Measurements from ENCODE around the gene MGAT4C. TPM values are rescaled to one million over a fixed set of nuclear protein-coding genes. Genes with fewer than 3 reads are reported as not detected.
"Not testable (repeated sequence)": the region's sequence is repeated elsewhere in the genome, so short reads cannot be mapped to it uniquely, and the experiment has no call there.

MGAT4C gene
- total RNA-seq (10 to 100 TPM in 1 of 10 donors, 1 to 10 TPM in 9; 1.6 to 12.2 (median 4.2) TPM), polyA plus RNA-seq (1 to 10 TPM in 1 of 2 donors, under 1 TPM in 1; 0.20 to 1.9 TPM)
- long read RNA-seq, donor 1, full-length matches to known transcripts: 1 of 2 reads
- long read RNA-seq, donor 1, partial matches to known transcripts: 1 of 2 reads
- long read RNA-seq, donor 1, other reads (novel, unspliced or antisense): 0 of 2 reads
- long read RNA-seq, donor 2, full-length matches to known transcripts: 2 of 3 reads
- long read RNA-seq, donor 2, partial matches to known transcripts: 0 of 3 reads
- long read RNA-seq, donor 2, other reads (novel, unspliced or antisense): 1 of 3 reads
- long read RNA-seq, donor 3, full-length matches to known transcripts: 2 of 6 reads
- long read RNA-seq, donor 3, partial matches to known transcripts: 0 of 6 reads
- long read RNA-seq, donor 3, other reads (novel, unspliced or antisense): 4 of 6 reads

- intact Hi-C loops (cut with DNase I): no loop called here
- peak in 6 of 8 donors; percentile 34 to 79 (median 64) for ATAC-seq
- no peaks in the 10 kb centered on the region for H3K27me3 ChIP-seq
- no peak for TF ChIP-seq CTCF (IDR thresholded peaks at IDR 0.05)
- no peaks in the 10 kb centered on the region for H3K36me3 ChIP-seq
- H3K4me1 ChIP-seq: peaks cover 0 to 3% (median 0%) of the 10 kb centered on the region in 9 donors
- DNase-seq: no peak
- WGBS, 2 donors: 18% methylated on average over 3 of the region's 3 CpGs
- H3K27ac ChIP-seq: peak within 1 kb of the TSS in 3 of 10 donors; percentile 19 to 67 (median 50)
- no peaks in the 10 kb centered on the region for H3K9me3 ChIP-seq
- peak within 1 kb of the TSS in 9 of 10 donors; percentile 2 to 45 (median 29) for H3K4me3 ChIP-seq
These were observed at the start of gene MGAT4C for GRCh38 chr12:86256163-86256562. MGAT4C (minus strand) TSS chr12:86256391.

GRCh38 chr12:86296396-86296795, 40.2 kb upstream of the MGAT4C start:
- WGBS, 2 donors: 94 to 98% methylated on average over 28 to 30 of the region's 31 CpGs
- H3K4me1 ChIP-seq; H3K4me3 ChIP-seq; intact Hi-C loops (cut with DNase I); H3K9me3 ChIP-seq; H3K27me3 ChIP-seq; H3K27ac ChIP-seq; H3K36me3 ChIP-seq; ATAC-seq; DNase-seq: not testable (repeated sequence)

- intact Hi-C loops (cut with DNase I): no loop called here
- H3K9me3 ChIP-seq: peaks cover 0 to 8% (median 0%) of the 10 kb centered on the region in 11 donors
- DNase-seq (no peak), ATAC-seq (no peak)
- H3K4me1 ChIP-seq: no peaks in the 10 kb centered on the region
- no peaks in the 10 kb centered on the region for H3K36me3 ChIP-seq
- no peaks in the 10 kb centered on the region for H3K27me3 ChIP-seq
- no peak overlapping the region for H3K27ac ChIP-seq
- no peak overlapping the region for H3K4me3 ChIP-seq
- TF ChIP-seq CTCF (IDR thresholded peaks at IDR 0.05): no peak
- WGBS, 2 donors: 60 to 62% methylated on average over 3 of the region's 3 CpGs
These were observed 37.6 kb upstream of the MGAT4C start for GRCh38 chr12:86293682-86294240.

- H3K27me3 ChIP-seq: no peaks in the 10 kb centered on the region
- no peak for TF ChIP-seq CTCF (IDR thresholded peaks at IDR 0.05)
- no peaks in the 10 kb centered on the region for H3K4me1 ChIP-seq
- DNase-seq (no peak), ATAC-seq (no peak)
- intact Hi-C loops (cut with DNase I): no loop called here
- H3K9me3 ChIP-seq: peaks cover 0 to 14% (median 0%) of the 10 kb centered on the region in 11 donors
- WGBS, 2 donors: 56 to 58% methylated on average over 3 of the region's 3 CpGs
- no peak overlapping the region for H3K27ac ChIP-seq
- no peak overlapping the region for H3K4me3 ChIP-seq
- H3K36me3 ChIP-seq: no peaks in the 10 kb centered on the region
These were observed 36.3 kb upstream of the MGAT4C start for GRCh38 chr12:86292480-86292879.

- ATAC-seq: no peak
- intact Hi-C loops (cut with DNase I): no loop called here
- H3K4me3 ChIP-seq: no peak overlapping the region
- H3K36me3 ChIP-seq: no peaks in the 10 kb centered on the region
- DNase-seq: no peak
- WGBS, 2 donors: 86 to 88% methylated on average over 3 of the region's 3 CpGs
- no peaks in the 10 kb centered on the region for H3K4me1 ChIP-seq
- H3K9me3 ChIP-seq: peaks cover 0 to 14% (median 0%) of the 10 kb centered on the region in 11 donors
- H3K27ac ChIP-seq: no peak overlapping the region
- H3K27me3 ChIP-seq: no peaks in the 10 kb centered on the region
- TF ChIP-seq CTCF (IDR thresholded peaks at IDR 0.05): no peak
These were observed 34.4 kb upstream of the MGAT4C start for GRCh38 chr12:86290615-86291014.

Measured in heart right ventricle (tissue), 16 donors.